Sigmoid colon (tissue), 4 donors: ENCODE measurements around the gene TMEM108.

Experiments used
- CTCF ChIP-seq, 4 experiments: fragments of 450-650 bp in 3 of 4; fragments of 200-600 bp in 1 of 4; IDR thresholded peaks; one replicate each; pipeline ENCODE4 v1.5.1; 2016 to 2019; ENCODE audit warnings: antibody characterized with exemption in 4 of 4, mild to moderate bottlenecking in 3 of 4, moderate library complexity in 2 of 4
- POLR2AphosphoS5 ChIP-seq, 4 donors: sonication (generic); formaldehyde crosslinking; IDR thresholded peaks; one replicate each; pipeline ENCODE4 v1.6.1; 2017; ENCODE audit warnings: antibody characterized with exemption in 4 of 4

GRCh38 chr3:133258358-133258757, 220.2 kb downstream of the TMEM108 start:
- TF ChIP-seq CTCF (IDR thresholded peaks at IDR 0.05) (no peak), POLR2AphosphoS5 (IDR thresholded peaks at IDR 0.05) (no peak)
